ENCODE measurements around the gene TBC1D22A.

The TBC1D22A gene

DNA sequence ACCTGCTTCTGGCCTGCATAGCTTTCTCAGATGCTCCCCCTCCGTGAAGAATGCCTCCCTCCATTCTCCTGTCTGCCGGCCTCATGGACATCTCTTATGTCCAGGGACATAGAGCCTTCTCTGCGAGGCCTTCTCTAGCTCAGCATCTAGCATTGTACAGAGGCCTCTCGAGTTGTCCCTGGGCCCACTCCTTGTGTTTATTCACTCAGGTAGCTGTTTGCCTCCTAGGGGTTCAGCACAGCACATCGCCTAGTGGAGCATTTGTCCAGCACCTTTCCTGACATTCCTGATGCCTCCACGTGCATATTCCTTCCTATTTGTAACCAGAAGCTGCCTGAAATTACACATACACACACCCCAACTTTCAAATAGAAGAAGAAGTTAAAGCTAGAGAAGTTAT lies 101.3 kb downstream of the TBC1D22A start:
- TF ChIP-seq, protein P1, sequence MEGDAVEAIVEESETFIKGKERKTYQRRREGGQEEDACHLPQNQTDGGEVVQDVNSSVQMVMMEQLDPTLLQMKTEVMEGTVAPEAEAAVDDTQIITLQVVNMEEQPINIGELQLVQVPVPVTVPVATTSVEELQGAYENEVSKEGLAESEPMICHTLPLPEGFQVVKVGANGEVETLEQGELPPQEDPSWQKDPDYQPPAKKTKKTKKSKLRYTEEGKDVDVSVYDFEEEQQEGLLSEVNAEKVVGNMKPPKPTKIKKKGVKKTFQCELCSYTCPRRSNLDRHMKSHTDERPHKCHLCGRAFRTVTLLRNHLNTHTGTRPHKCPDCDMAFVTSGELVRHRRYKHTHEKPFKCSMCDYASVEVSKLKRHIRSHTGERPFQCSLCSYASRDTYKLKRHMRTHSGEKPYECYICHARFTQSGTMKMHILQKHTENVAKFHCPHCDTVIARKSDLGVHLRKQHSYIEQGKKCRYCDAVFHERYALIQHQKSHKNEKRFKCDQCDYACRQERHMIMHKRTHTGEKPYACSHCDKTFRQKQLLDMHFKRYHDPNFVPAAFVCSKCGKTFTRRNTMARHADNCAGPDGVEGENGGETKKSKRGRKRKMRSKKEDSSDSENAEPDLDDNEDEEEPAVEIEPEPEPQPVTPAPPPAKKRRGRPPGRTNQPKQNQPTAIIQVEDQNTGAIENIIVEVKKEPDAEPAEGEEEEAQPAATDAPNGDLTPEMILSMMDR (conservative IDR thresholded peaks at IDR 0.05; ENCODE audit: low read depth, low read length), result no peak
- Histone ChIP-seq H3K27ac (no peak overlapping the region), H3K79me2 (ENCODE audit: insufficient read depth, low read depth) (no peaks in the 10 kb centered on the region)

DNA sequence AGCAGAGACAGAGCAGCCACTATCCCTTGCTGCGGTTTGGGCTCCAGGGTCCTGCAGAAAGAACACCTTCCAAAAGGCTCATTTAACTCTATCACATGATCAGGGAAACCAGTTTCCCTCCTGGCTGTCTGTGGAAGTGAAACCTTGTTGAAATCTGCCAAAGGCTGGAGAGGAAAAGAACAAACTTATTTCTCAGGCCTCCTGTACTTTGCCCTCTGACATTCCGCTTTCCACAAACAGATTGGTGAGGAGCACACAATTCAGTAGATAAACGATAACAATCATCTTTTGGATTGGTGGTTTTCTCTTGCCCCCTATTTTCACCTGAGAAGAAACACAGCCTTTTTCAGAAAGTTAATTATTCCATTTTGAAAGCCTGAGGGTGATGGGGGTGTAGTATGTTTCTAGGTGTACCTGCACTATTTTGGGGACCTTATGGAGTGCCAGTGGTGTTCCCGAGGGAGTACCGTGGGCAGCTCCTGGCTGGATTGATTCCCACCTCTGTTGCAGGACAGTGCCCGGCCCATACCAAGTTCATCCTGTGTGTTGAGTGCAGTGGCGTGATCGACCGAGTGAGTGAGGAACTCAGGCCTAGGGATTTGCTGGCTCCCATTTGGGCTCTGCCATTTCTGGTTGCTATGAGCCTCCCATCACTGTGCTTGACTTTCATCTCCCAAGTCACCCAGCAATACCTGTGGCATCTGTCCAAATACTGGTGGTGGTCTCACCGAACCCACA lies 102.0 kb downstream of the TBC1D22A start:
- no peaks in the 10 kb centered on the region for H3K36me3 ChIP-seq (ENCODE audit: insufficient read depth)

More for the DNA sequence above, 101.3 kb downstream of the TBC1D22A start:
- no peaks in the 10 kb centered on the region for H3K27me3 ChIP-seq (ENCODE audit: insufficient read depth, low read depth)
- H3K4me2 ChIP-seq, result no peak overlapping the region
- H3K4me3 ChIP-seq (IDR thresholded peaks at IDR 0.05; ENCODE audit: insufficient read depth, low read depth, low read length), result no peak overlapping the region
- no peaks in the 10 kb centered on the region for H3K4me1 ChIP-seq (ENCODE audit: low read depth, poor library complexity, severe bottlenecking)
- no peaks in the 10 kb centered on the region for H3K36me3 ChIP-seq (ENCODE audit: insufficient read depth)
- no peaks in the 10 kb centered on the region for H4K20me1 ChIP-seq (ENCODE audit: insufficient read depth)
- H2AFZ ChIP-seq (ENCODE audit: low read depth), result no peak overlapping the region
- no peak overlapping the region for H3K9ac ChIP-seq

DNA sequence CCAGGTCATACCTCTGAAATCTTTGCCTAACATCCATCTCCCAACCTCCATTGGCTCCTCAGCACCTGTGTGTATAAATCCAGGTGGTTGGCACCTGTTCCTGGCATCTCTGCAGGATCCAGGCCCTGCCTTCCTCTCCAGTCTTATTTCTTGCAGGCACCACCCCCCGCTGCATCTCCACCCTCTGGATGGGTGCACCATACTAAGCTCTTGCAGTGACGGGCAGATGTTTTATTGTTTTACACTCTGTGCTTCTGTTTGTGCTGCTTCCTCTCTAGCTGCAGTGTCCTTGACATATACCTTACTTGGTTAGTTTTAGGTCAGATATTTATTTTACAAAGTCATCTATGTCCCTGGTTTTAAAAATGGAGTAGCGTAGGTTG lies 102.6 kb downstream of the TBC1D22A start:
- Histone ChIP-seq H3K4me3 (IDR thresholded peaks at IDR 0.05; ENCODE audit: insufficient read depth, low read depth, low read length) (no peak overlapping the region), H3K27ac (no peak overlapping the region), H3K79me2 (ENCODE audit: insufficient read depth, low read depth) (no peaks in the 10 kb centered on the region), H3K4me1 (ENCODE audit: low read depth, poor library complexity, severe bottlenecking) (no peaks in the 10 kb centered on the region), H3K27me3 (ENCODE audit: insufficient read depth, low read depth) (no peaks in the 10 kb centered on the region), H4K20me1 (ENCODE audit: insufficient read depth) (no peaks in the 10 kb centered on the region), H3K9ac (no peak overlapping the region), H3K4me2 (no peak overlapping the region), H2AFZ (ENCODE audit: low read depth) (no peak overlapping the region), H3K36me3 (ENCODE audit: insufficient read depth) (no peaks in the 10 kb centered on the region)
- TF ChIP-seq, protein P1 (conservative IDR thresholded peaks at IDR 0.05; ENCODE audit: low read depth, low read length), result no peak

More for the DNA sequence above, 102.0 kb downstream of the TBC1D22A start:
- Histone ChIP-seq H3K27me3 (ENCODE audit: insufficient read depth, low read depth) (no peaks in the 10 kb centered on the region), H2AFZ (ENCODE audit: low read depth) (no peak overlapping the region), H3K4me2 (no peak overlapping the region), H3K79me2 (ENCODE audit: insufficient read depth, low read depth) (no peaks in the 10 kb centered on the region), H3K4me3 (IDR thresholded peaks at IDR 0.05; ENCODE audit: insufficient read depth, low read depth, low read length) (no peak overlapping the region), H4K20me1 (ENCODE audit: insufficient read depth) (no peaks in the 10 kb centered on the region), H3K27ac (no peak overlapping the region), H3K4me1 (ENCODE audit: low read depth, poor library complexity, severe bottlenecking) (no peaks in the 10 kb centered on the region), H3K9ac (no peak overlapping the region)
- TF ChIP-seq, protein P1 (conservative IDR thresholded peaks at IDR 0.05; ENCODE audit: low read depth, low read length), result no peak

- no peaks in the 10 kb centered on the region for H3K36me3 ChIP-seq (ENCODE audit: insufficient read depth)
- no peaks in the 10 kb centered on the region for H3K79me2 ChIP-seq (ENCODE audit: insufficient read depth, low read depth)
- no peak overlapping the region for H3K27ac ChIP-seq
- no peaks in the 10 kb centered on the region for H4K20me1 ChIP-seq (ENCODE audit: insufficient read depth)
- no peak overlapping the region for H3K4me2 ChIP-seq
- no peaks in the 10 kb centered on the region for H3K4me1 ChIP-seq (ENCODE audit: low read depth, poor library complexity, severe bottlenecking)
- H3K9ac ChIP-seq, result no peak overlapping the region
- no peak overlapping the region for H3K4me3 ChIP-seq (IDR thresholded peaks at IDR 0.05; ENCODE audit: insufficient read depth, low read depth, low read length)
- no peak overlapping the region for H2AFZ ChIP-seq (ENCODE audit: low read depth)
- TF ChIP-seq, protein P1 (conservative IDR thresholded peaks at IDR 0.05; ENCODE audit: low read depth, low read length), result no peak
- H3K27me3 ChIP-seq (ENCODE audit: insufficient read depth, low read depth), result no peaks in the 10 kb centered on the region
Observed at GRCh38 chr22:46865642-46866041, 103.2 kb downstream of the TBC1D22A start.
